WI38 (cell line): ENCODE data around the gene SNAP23.

Source experiments
- H3K4me3 ChIP-seq: 2 replicates; pipeline ENCODE4 v1.5.1; 2011; ENCODE audit warnings: low read depth, mild to moderate bottlenecking, control low read depth, low read length
- CTCF ChIP-seq: IDR thresholded peaks from 2 replicates; pipeline ENCODE4 v1.5.1; 2012; ENCODE audit warnings: low read depth, mild to moderate bottlenecking, control low read depth, low read length

The SNAP23 gene

GRCh38 chr15:42510258-42511006 lies 15.0 kb downstream of the SNAP23 start:
- no peak overlapping the region for H3K4me3 ChIP-seq
- TF ChIP-seq CTCF, result no peak

- peak overlapping the region; percentile 47 for H3K4me3 ChIP-seq
- no peak for TF ChIP-seq CTCF
Measured at GRCh38 chr15:42511007-42511391, 15.6 kb downstream of the SNAP23 start.

GRCh38 chr15:42523331-42523730 lies 27.9 kb downstream of the SNAP23 start:
- no peak for TF ChIP-seq CTCF
- H3K4me3 ChIP-seq, result no peak overlapping the region

GRCh38 chr15:42528970-42529369 lies 33.5 kb downstream of the SNAP23 start:
- no peak for TF ChIP-seq CTCF
- H3K4me3 ChIP-seq, result no peak overlapping the region

- TF ChIP-seq CTCF, result no peak
- no peak overlapping the region for H3K4me3 ChIP-seq
Measured at GRCh38 chr15:42533246-42533645, 37.8 kb downstream of the SNAP23 start.

GRCh38 chr15:42544853-42545629 lies 49.6 kb downstream of the SNAP23 start:
- H3K4me3 ChIP-seq, result no peak overlapping the region
- TF ChIP-seq CTCF, result no peak

- TF ChIP-seq CTCF, result no peak
- H3K4me3 ChIP-seq, result peak overlapping the region; percentile 98
Measured at GRCh38 chr15:42547918-42548248, 52.4 kb downstream of the SNAP23 start.
